Esophagus squamous epithelium (tissue), 4 donors: ENCODE measurements around the gene GRAMD2A.

Experiments used
- CTCF ChIP-seq, 6 experiments: fragments of 450-650 bp in 4 of 6; fragments of 200-600 bp in 2 of 6; sonication (generic) in 2 of 6; IDR thresholded peaks; one replicate each; pipeline ENCODE4 v1.5.1; 2016 to 2019; ENCODE audit warnings: antibody characterized with exemption in 6 of 6, mild to moderate bottlenecking in 4 of 6, moderate library complexity in 4 of 6
- POLR2A ChIP-seq, 4 donors: fragments of 450-650 bp; IDR thresholded peaks; one replicate each; pipeline ENCODE4 v1.6.1; 2017; ENCODE audit warnings: antibody characterized with exemption in 4 of 4, mild to moderate bottlenecking in 4 of 4, moderate library complexity in 3 of 4

- TF ChIP-seq POLR2A (IDR thresholded peaks at IDR 0.05) = no peak
- TF ChIP-seq CTCF (IDR thresholded peaks at IDR 0.05) = no peak
Measured at GRCh38 chr15:72113347-72114031, 84.1 kb downstream of the GRAMD2A start.
